Fibroblast of villous mesenchyme (primary cell): Measurements from ENCODE around the gene KRT84. TPM values are rescaled to one million over a fixed set of nuclear protein-coding genes. Genes with fewer than 3 reads are reported as not detected.

ENCODE experiments used
- DNase-seq: peaks from one replicate; pipeline ENCODE4 v3.0.0-alpha.2; 2010; ENCODE audit warnings: low read depth
- H3K4me3 ChIP-seq: 2 replicates; pipeline ENCODE4 v1.5.1; 2011; ENCODE audit warnings: low read depth, mild to moderate bottlenecking, low read length
- total RNA-seq: library from RNA; depleted of rRNA; stranded (reverse); fragments of >200 nt; gene quantifications from 2 replicates; pipeline ENCODE4 v1.2.3, GENCODE V29; 2012
- TF ChIP-seq, protein P1 (sequence below): IDR thresholded peaks from 2 replicates; pipeline ENCODE4 v1.5.1; 2012; ENCODE audit warnings: low read depth, mild to moderate bottlenecking, low read length; ENCODE audit not compliant: insufficient read depth

Gene KRT84
- total RNA-seq, 1 donor: not detected

- DNase-seq: peak; percentile 56
- no peak overlapping the region for H3K4me3 ChIP-seq
- TF ChIP-seq, protein P1, sequence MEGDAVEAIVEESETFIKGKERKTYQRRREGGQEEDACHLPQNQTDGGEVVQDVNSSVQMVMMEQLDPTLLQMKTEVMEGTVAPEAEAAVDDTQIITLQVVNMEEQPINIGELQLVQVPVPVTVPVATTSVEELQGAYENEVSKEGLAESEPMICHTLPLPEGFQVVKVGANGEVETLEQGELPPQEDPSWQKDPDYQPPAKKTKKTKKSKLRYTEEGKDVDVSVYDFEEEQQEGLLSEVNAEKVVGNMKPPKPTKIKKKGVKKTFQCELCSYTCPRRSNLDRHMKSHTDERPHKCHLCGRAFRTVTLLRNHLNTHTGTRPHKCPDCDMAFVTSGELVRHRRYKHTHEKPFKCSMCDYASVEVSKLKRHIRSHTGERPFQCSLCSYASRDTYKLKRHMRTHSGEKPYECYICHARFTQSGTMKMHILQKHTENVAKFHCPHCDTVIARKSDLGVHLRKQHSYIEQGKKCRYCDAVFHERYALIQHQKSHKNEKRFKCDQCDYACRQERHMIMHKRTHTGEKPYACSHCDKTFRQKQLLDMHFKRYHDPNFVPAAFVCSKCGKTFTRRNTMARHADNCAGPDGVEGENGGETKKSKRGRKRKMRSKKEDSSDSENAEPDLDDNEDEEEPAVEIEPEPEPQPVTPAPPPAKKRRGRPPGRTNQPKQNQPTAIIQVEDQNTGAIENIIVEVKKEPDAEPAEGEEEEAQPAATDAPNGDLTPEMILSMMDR: no peak
These were observed 14.4 kb downstream of the KRT84 start for GRCh38 chr12:52370926-52371608.

DNA sequence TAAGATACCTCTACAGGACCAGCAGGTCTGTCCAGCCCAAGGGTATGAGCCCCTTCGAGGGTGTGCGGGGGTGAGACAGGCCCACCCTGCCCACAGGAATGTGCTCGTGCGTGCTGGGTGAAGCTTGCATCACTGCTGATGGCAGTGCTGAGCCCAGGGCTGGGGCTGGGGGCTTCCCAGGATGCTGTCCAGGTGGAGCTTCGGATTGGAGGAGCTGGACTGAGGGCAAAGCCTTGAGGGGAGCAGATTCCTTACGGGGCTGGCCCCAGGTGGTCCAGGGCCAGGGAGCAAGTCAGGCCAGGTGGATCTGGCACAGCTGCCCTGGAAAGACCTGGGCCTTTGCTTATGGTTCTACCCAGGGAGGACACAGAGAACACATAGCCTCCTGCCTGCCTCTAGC, 15.6 kb downstream of the KRT84 start:
- H3K4me3 ChIP-seq: no peak overlapping the region
- no peak for DNase-seq
- TF ChIP-seq, protein P1: no peak

DNA sequence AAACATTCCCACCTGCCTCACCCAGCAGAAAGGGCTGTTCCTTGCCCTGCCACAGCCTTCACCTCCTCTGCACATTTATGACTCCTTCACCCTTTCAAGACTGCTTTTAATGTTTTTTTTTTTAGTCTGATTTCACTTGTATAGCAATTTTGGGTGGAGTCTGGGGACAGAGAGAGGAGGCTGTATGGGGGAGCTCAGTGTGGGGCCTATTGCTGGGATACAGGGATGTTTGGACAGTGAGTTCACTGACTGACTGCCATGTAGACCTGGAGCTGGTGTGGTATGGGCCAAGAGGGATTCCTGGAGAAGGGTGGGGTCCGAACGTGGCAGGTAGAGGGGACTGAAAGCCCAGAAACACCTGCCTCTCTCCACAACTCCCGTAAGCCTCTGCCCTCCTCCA, 16.2 kb downstream of the KRT84 start:
- H3K4me3 ChIP-seq: no peak overlapping the region
- TF ChIP-seq, protein P1: no peak
- DNase-seq: no peak

DNA sequence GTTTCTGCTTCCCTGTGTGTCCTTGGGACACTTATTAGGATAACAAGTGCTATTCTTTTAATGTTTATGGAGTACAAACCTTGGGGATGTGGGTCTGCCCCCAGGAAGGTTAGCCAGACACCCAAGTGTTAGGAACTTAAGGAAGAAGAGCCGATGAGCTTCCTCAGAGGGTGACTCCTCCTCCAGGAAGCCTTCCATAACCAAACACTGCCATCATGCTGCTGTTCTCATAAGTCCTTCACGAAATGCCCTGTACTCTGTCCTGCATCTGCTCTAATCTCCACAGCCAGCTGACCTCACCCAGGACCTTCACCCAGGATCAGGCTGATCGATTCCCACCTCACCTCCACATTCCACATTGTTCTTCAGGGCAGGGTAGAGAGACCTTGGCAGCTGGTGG, 16.9 kb downstream of the KRT84 start:
- H3K4me3 ChIP-seq: no peak overlapping the region
- DNase-seq: no peak
- TF ChIP-seq, protein P1: no peak

DNA sequence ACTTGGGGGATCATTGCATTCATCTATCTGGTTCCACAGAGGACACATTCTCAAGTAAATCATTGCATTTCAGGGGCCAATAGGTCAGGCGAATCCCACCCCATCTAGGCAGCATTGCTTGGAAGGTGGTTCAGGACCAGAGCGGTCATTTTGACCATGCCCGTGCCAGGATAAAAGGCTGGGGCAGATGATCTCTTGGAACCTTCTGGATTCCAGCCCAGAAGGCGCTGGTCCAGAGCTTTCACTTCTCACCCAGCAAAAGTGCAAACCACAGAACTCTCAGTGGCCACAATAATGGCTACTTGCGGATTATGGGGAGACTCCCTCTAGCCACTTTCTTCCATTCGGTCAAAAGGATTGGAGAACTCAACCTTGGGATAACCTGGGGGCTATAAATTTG, 17.6 kb downstream of the KRT84 start:
- DNase-seq: no peak
- TF ChIP-seq, protein P1: no peak
- no peak overlapping the region for H3K4me3 ChIP-seq

DNA sequence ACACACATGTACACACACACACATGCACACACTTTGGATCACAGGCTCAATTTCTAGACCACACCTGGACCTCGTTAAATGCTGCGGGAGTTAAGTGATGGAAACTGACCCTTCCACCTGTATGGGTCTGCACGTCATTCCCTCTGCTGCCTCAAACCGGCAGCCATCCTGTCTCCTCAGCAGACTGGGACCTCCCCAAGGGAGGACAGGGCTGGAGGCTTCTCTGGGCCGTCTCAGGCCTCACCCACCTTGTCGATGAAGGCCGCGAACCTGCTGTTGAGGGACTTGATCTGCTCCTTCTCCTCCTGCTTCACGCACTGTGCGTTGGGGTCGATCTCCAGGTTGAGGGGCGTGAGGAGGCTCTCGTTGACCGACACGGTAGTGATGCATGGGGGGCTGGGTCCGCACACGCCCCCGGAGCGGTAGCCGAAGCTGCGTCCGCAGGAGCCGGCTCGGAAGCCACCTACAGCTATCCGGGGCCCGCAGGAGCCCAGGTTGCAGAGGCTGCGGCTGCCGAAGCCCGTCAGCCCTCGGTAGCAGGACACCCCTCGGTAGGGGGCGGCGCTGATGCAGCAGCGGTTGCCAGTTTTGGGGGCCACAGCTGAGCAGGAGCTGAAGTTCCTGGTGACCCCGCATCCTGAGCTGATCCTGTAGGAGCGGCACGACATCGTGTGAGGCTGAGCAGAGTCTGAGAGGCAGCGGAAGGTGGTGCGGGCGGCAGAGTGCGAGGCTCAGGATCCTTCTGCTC, 18.5 kb downstream of the KRT84 start, which contains the start of gene KRT85:
KRT85 (minus strand) TSS at position 744 of the 748 bp plus-strand sequence; CDS start at position 668, 76 bp downstream.
- TF ChIP-seq, protein P1: no peak
- DNase-seq: no peak
- H3K4me3 ChIP-seq: no peak within 1 kb of the TSS
